ENCODE measurements around the gene PLS1. TPM values are rescaled to one million over a fixed set of nuclear protein-coding genes. Genes with fewer than 3 reads are reported as not detected.

PLS1 gene
- polyA plus RNA-seq, 2 of the 4 experiments (the other 2 are of a cell fraction): 18.5 to 78.1 TPM

DNA sequence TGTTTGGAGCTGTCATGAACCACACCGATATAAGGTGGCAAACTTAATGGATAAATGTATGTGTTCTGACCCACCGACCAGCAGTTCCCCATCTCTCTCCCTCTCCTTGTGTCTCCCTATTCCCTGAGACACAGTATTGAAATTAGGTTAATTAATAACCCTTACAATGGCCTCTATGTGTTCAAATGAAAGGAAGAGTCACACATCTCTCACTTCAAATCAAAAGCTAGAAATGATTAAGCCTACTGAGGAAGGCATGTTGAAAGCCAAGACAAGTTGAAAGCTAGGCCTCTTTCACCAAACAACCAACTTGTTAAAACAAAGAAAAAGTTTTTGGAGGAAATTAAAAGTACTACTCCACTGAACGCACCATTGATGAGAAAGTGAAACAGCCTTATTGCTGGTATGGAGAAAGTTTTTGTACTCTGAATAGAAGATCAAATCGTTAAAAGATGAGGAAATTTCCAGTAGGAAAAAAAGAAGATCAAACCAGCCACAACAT is 32.6 kb upstream of the PLS1 start:
- TF ChIP-seq POLR2A (IDR thresholded peaks at IDR 0.05; ENCODE audit: low read length): no peak
- no peak for TF ChIP-seq HOXB13 (CRISPR knock-in tag; IDR thresholded peaks at IDR 0.05; ENCODE audit: low read depth)
- TF ChIP-seq NPAS2 (CRISPR knock-in tag; IDR thresholded peaks at IDR 0.05; ENCODE audit: borderline replicate concordance): no peak
- TF ChIP-seq, protein P1, sequence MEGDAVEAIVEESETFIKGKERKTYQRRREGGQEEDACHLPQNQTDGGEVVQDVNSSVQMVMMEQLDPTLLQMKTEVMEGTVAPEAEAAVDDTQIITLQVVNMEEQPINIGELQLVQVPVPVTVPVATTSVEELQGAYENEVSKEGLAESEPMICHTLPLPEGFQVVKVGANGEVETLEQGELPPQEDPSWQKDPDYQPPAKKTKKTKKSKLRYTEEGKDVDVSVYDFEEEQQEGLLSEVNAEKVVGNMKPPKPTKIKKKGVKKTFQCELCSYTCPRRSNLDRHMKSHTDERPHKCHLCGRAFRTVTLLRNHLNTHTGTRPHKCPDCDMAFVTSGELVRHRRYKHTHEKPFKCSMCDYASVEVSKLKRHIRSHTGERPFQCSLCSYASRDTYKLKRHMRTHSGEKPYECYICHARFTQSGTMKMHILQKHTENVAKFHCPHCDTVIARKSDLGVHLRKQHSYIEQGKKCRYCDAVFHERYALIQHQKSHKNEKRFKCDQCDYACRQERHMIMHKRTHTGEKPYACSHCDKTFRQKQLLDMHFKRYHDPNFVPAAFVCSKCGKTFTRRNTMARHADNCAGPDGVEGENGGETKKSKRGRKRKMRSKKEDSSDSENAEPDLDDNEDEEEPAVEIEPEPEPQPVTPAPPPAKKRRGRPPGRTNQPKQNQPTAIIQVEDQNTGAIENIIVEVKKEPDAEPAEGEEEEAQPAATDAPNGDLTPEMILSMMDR (IDR thresholded peaks at IDR 0.05): no peak
- TF ChIP-seq ZC3H11A (IDR thresholded peaks at IDR 0.05): no peak
- no peak for TF ChIP-seq RNF2 (IDR thresholded peaks at IDR 0.05; ENCODE audit: borderline replicate concordance, low read depth)
- TF ChIP-seq BHLHE40 (IDR thresholded peaks at IDR 0.05; ENCODE audit: low read depth, low read length): no peak
- TF ChIP-seq TP53 (CRISPR knock-in tag; IDR thresholded peaks at IDR 0.05): no peak
- TF ChIP-seq KDM1A (IDR thresholded peaks at IDR 0.05; ENCODE audit: low read depth): no peak
- TF ChIP-seq FOXS1 (CRISPR knock-in tag; IDR thresholded peaks at IDR 0.05): no peak
- TF ChIP-seq, protein P2, sequence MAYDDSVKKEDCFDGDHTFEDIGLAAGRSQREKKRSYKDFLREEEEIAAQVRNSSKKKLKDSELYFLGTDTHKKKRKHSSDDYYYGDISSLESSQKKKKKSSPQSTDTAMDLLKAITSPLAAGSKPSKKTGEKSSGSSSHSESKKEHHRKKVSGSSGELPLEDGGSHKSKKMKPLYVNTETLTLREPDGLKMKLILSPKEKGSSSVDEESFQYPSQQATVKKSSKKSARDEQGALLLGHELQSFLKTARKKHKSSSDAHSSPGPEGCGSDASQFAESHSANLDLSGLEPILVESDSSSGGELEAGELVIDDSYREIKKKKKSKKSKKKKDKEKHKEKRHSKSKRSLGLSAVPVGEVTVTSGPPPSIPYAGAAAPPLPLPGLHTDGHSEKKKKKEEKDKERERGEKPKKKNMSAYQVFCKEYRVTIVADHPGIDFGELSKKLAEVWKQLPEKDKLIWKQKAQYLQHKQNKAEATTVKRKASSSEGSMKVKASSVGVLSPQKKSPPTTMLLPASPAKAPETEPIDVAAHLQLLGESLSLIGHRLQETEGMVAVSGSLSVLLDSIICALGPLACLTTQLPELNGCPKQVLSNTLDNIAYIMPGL (CRISPR knock-in tag; IDR thresholded peaks at IDR 0.05; ENCODE audit: borderline replicate concordance): no peak
- no peak for TF ChIP-seq GATA3 (IDR thresholded peaks at IDR 0.05; ENCODE audit: borderline replicate concordance)
- TF ChIP-seq RAD21 (conservative IDR thresholded peaks at IDR 0.05 in 1 of 2, IDR thresholded peaks at IDR 0.05 in 1 of 2): no peak
- TF ChIP-seq, protein P3, sequence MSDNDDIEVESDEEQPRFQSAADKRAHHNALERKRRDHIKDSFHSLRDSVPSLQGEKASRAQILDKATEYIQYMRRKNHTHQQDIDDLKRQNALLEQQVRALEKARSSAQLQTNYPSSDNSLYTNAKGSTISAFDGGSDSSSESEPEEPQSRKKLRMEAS (IDR thresholded peaks at IDR 0.05): no peak
- TF ChIP-seq ZNF302 (CRISPR knock-in tag; IDR thresholded peaks at IDR 0.05): no peak
- TF ChIP-seq, protein P4, sequence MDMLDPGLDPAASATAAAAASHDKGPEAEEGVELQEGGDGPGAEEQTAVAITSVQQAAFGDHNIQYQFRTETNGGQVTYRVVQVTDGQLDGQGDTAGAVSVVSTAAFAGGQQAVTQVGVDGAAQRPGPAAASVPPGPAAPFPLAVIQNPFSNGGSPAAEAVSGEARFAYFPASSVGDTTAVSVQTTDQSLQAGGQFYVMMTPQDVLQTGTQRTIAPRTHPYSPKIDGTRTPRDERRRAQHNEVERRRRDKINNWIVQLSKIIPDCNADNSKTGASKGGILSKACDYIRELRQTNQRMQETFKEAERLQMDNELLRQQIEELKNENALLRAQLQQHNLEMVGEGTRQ (IDR thresholded peaks at IDR 0.05): no peak
- no peak for TF ChIP-seq RCOR1 (IDR thresholded peaks at IDR 0.05; ENCODE audit: low read depth, low read length)
- no peak for TF ChIP-seq POLR2AphosphoS2 (conservative IDR thresholded peaks at IDR 0.05; ENCODE audit: low read length)
- TF ChIP-seq, protein P5, sequence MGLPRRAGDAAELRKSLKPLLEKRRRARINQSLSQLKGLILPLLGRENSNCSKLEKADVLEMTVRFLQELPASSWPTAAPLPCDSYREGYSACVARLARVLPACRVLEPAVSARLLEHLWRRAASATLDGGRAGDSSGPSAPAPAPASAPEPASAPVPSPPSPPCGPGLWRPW (IDR thresholded peaks at IDR 0.05): no peak
- TF ChIP-seq RARB (CRISPR knock-in tag; IDR thresholded peaks at IDR 0.05): no peak
- ATAC-seq: no peak
- Histone ChIP-seq H3K9me3 (no peaks in the 10 kb centered on the region), H3K4me1 (no peaks in the 10 kb centered on the region), H3K4me3 (no peak overlapping the region), H3K27ac (no peak overlapping the region), H3K4me2 (no peak overlapping the region)
- 88% methylated on average over 4 of the region's 4 CpGs for WGBS (ENCODE audit: missing lambda C conversion rate)
- ChIA-PET POLR2A (no interaction called here), CTCF (no interaction called here)
- no peak for FAIRE-seq
- DNase-seq (ENCODE audit: low read depth in 1 of 2, low spot score in 1 of 2): no peak

DNA sequence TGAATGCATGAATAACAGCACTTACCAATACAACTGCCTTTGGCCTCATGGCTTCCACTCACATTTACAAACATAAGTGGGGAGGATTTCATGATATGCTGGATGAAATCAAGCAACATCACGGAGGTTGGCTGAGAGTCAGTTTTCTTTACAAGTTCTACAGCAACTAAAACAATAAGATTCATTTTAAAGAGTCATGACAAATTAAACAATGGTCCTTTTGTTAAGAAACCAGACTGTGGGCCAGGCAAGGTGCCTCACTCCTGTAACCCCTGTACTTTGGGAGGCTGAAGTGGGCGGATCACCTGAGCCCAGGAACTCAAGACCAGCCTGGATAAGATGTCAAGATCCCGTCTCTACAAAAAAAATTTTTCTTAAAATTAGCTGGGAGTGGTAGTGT is 30.1 kb upstream of the PLS1 start:
- H3K4me1 ChIP-seq: no peaks in the 10 kb centered on the region
- ATAC-seq: no peak
- H3K4me3 ChIP-seq: no peak overlapping the region
- DNase-seq (ENCODE audit: low read depth in 1 of 2, low spot score in 1 of 2): no peak
- H3K9me3 ChIP-seq: no peaks in the 10 kb centered on the region
- FAIRE-seq: no peak
- CTCF ChIA-PET: interaction anchor here (0.5 kb wide), 1 partner anchor 68 kb away, joined by 3 read pairs; no protein-coding TSS in a partner anchor
- H3K4me2 ChIP-seq: no peak overlapping the region
- WGBS (ENCODE audit: missing lambda C conversion rate): 86% methylated on average over 3 of the region's 3 CpGs
- POLR2A ChIA-PET: interaction anchor here (0.7 kb wide), 1 partner anchor 13 kb away, joined by 12 read pairs; the partner anchor contains the start of gene ATR
- H3K27ac ChIP-seq: no peak overlapping the region
- TF ChIP-seq ESRRA (IDR thresholded peaks at IDR 0.05; ENCODE audit: borderline replicate concordance, low read length) (no peak), KDM1A (IDR thresholded peaks at IDR 0.05; ENCODE audit: low read depth) (no peak), POLR2AphosphoS2 (conservative IDR thresholded peaks at IDR 0.05; ENCODE audit: low read length) (no peak), ZSCAN20 (CRISPR knock-in tag; IDR thresholded peaks at IDR 0.05) (no peak), MAZ (IDR thresholded peaks at IDR 0.05; ENCODE audit: borderline replicate concordance, low read depth, low read length) (no peak), EHMT2 (IDR thresholded peaks at IDR 0.05; ENCODE audit: low read depth) (no peak), FOSB (CRISPR knock-in tag; IDR thresholded peaks at IDR 0.05) (no peak), MAFK (IDR thresholded peaks at IDR 0.05; ENCODE audit: partially characterized antibody) (no peak), RAD21 (conservative IDR thresholded peaks at IDR 0.05 in 1 of 2, IDR thresholded peaks at IDR 0.05 in 1 of 2) (no peak), SMC3 (IDR thresholded peaks at IDR 0.05) (no peak), EP300 (IDR thresholded peaks at IDR 0.05) (no peak), HOXB5 (CRISPR knock-in tag; IDR thresholded peaks at IDR 0.05) (no peak)
- TF ChIP-seq, protein P6, sequence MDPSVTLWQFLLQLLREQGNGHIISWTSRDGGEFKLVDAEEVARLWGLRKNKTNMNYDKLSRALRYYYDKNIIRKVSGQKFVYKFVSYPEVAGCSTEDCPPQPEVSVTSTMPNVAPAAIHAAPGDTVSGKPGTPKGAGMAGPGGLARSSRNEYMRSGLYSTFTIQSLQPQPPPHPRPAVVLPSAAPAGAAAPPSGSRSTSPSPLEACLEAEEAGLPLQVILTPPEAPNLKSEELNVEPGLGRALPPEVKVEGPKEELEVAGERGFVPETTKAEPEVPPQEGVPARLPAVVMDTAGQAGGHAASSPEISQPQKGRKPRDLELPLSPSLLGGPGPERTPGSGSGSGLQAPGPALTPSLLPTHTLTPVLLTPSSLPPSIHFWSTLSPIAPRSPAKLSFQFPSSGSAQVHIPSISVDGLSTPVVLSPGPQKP (IDR thresholded peaks at IDR 0.05; ENCODE audit: low read depth, low read length): no peak
- TF ChIP-seq, protein P7, sequence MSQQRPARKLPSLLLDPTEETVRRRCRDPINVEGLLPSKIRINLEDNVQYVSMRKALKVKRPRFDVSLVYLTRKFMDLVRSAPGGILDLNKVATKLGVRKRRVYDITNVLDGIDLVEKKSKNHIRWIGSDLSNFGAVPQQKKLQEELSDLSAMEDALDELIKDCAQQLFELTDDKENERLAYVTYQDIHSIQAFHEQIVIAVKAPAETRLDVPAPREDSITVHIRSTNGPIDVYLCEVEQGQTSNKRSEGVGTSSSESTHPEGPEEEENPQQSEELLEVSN (IDR thresholded peaks at IDR 0.05; ENCODE audit: borderline replicate concordance, low read depth): no peak
